Fibroblast of skin of back (primary cell): ENCODE results near the gene MCC.

Source experiments
- DNase-seq: peaks from one replicate; pipeline ENCODE4 v3.0.0-alpha.2; 2013

The MCC gene

GRCh38 chr5:113199122-113199905 lies 288.9 kb downstream of the MCC start:
- peak; percentile 50 for DNase-seq

- DNase-seq, result no peak
Measured at GRCh38 chr5:113197456-113198200, 290.6 kb downstream of the MCC start.

- no peak for DNase-seq
Measured at GRCh38 chr5:113195771-113196170, 292.5 kb downstream of the MCC start.

- no peak for DNase-seq
Measured at GRCh38 chr5:113195251-113195650, 293.0 kb downstream of the MCC start.

GRCh38 chr5:113194591-113194990 lies 293.7 kb downstream of the MCC start:
- no peak for DNase-seq

GRCh38 chr5:113194125-113194524 lies 294.1 kb downstream of the MCC start:
- DNase-seq, result no peak

GRCh38 chr5:113193311-113193978 lies 294.8 kb downstream of the MCC start:
- no peak for DNase-seq

GRCh38 chr5:113192541-113192940 lies 295.7 kb downstream of the MCC start:
- no peak for DNase-seq

- DNase-seq, result peak; percentile 60
Measured at GRCh38 chr5:113190347-113190746, 297.9 kb downstream of the MCC start.

GRCh38 chr5:113189291-113189690 lies 299.0 kb downstream of the MCC start:
- no peak for DNase-seq

GRCh38 chr5:113188436-113188835 lies 299.8 kb downstream of the MCC start:
- DNase-seq, result no peak

- DNase-seq, result no peak
Measured at GRCh38 chr5:113187906-113188305, 300.3 kb downstream of the MCC start.

GRCh38 chr5:113186061-113186460 lies 302.2 kb downstream of the MCC start:
- no peak for DNase-seq

GRCh38 chr5:113183694-113184093 lies 304.6 kb downstream of the MCC start:
- DNase-seq, result no peak

GRCh38 chr5:113182658-113183344 lies 305.5 kb downstream of the MCC start:
- no peak for DNase-seq

GRCh38 chr5:113181853-113182490 lies 306.3 kb downstream of the MCC start:
- no peak for DNase-seq

- DNase-seq, result no peak
Measured at GRCh38 chr5:113181409-113181808, 306.8 kb downstream of the MCC start.

- DNase-seq, result no peak
Measured at GRCh38 chr5:113179156-113179555, 309.1 kb downstream of the MCC start.

- peak; percentile 30 for DNase-seq
Measured at GRCh38 chr5:113178073-113178779, 310.0 kb downstream of the MCC start.

GRCh38 chr5:113177225-113177624 lies 311.0 kb downstream of the MCC start:
- DNase-seq, result no peak

GRCh38 chr5:113176734-113177133 lies 311.5 kb downstream of the MCC start:
- no peak for DNase-seq

GRCh38 chr5:113176196-113176595 lies 312.1 kb downstream of the MCC start:
- no peak for DNase-seq
